Mesothelial cell of epicardium (in vitro differentiated cells): ENCODE measurements around the gene PSENEN. TPM values are rescaled to one million over a fixed set of nuclear protein-coding genes. Genes with fewer than 3 reads are reported as not detected.

Experiments
- DNase-seq, 2 experiments: peaks; one replicate each; pipeline ENCODE4 v3.0.0; 2021; ENCODE audit warnings: low spot score in 2 of 2; ENCODE audit not compliant: unreplicated experiment in 2 of 2
- H3K27ac Mint-ChIP-seq: 2 replicates; pipeline ENCODE4 v1.8.0; 2021; ENCODE audit warnings: mixed read lengths
- H3K27me3 Mint-ChIP-seq: 2 replicates; pipeline ENCODE4 v1.8.0; 2021; ENCODE audit warnings: low read depth, mixed read lengths
- H3K36me3 Mint-ChIP-seq: 2 replicates; pipeline ENCODE4 v1.8.0; 2021; ENCODE audit warnings: mixed read lengths
- H3K4me1 Mint-ChIP-seq: 2 replicates; pipeline ENCODE4 v1.8.0; 2021; ENCODE audit warnings: mixed read lengths
- H3K4me3 Mint-ChIP-seq: 2 replicates; pipeline ENCODE4 v1.8.0; 2021; ENCODE audit warnings: mild to moderate bottlenecking, moderate library complexity, mixed read lengths
- H3K9me3 Mint-ChIP-seq: 2 replicates; pipeline ENCODE4 v1.8.0; 2021; ENCODE audit warnings: mixed read lengths
- CTCF ChIP-seq: fragments of 200-600 bp; sonication (generic); IDR thresholded peaks from one replicate; pipeline ENCODE4 v1.5.0; 2021; ENCODE audit warnings: antibody characterized with exemption; ENCODE audit not compliant: unreplicated experiment
- total RNA-seq: library from RNA; stranded (reverse); gene quantifications from 3 replicates; pipeline ENCODE4 v1.2.1, GENCODE V29; 2021

PSENEN gene
- total RNA-seq, 1 donor from 2014 or later, result 45.2 TPM

- peaks cover 23% of the 10 kb centered on the region for H3K36me3 Mint-ChIP-seq
- H3K4me3 Mint-ChIP-seq, result peak overlapping the region; percentile 49
- peaks cover 11% of the 10 kb centered on the region for H3K4me1 Mint-ChIP-seq
- DNase-seq, result no peak
- no peaks in the 10 kb centered on the region for H3K27me3 Mint-ChIP-seq
- H3K27ac Mint-ChIP-seq, result no peak overlapping the region
- no peaks in the 10 kb centered on the region for H3K9me3 Mint-ChIP-seq
- TF ChIP-seq CTCF, result no peak
Observed at GRCh38 chr19:35739275-35740107, 6.0 kb upstream of the PSENEN start.

DNA sequence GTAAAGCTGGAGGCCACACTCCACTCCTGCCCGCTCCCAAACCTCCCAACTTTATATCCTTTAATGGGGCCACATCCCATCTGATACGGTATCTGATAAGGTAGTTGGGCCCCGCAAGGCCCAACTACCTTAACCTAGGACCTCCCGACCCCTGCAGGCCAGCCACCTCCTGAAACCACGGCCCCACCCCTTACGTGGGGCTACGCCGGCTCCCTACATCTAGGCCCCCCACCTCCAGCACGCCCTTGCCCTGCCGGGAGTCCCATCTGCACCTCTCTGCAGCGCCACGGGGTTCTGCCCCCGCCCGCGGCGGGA is 5.4 kb upstream of the PSENEN start:
- no peaks in the 10 kb centered on the region for H3K27me3 Mint-ChIP-seq
- peak overlapping the region; percentile 85 for H3K4me3 Mint-ChIP-seq
- DNase-seq, result no peak
- no peak for TF ChIP-seq CTCF
- H3K9me3 Mint-ChIP-seq, result no peaks in the 10 kb centered on the region
- H3K4me1 Mint-ChIP-seq, result peaks cover 14% of the 10 kb centered on the region
- H3K27ac Mint-ChIP-seq, result no peak overlapping the region
- peaks cover 17% of the 10 kb centered on the region for H3K36me3 Mint-ChIP-seq

DNA sequence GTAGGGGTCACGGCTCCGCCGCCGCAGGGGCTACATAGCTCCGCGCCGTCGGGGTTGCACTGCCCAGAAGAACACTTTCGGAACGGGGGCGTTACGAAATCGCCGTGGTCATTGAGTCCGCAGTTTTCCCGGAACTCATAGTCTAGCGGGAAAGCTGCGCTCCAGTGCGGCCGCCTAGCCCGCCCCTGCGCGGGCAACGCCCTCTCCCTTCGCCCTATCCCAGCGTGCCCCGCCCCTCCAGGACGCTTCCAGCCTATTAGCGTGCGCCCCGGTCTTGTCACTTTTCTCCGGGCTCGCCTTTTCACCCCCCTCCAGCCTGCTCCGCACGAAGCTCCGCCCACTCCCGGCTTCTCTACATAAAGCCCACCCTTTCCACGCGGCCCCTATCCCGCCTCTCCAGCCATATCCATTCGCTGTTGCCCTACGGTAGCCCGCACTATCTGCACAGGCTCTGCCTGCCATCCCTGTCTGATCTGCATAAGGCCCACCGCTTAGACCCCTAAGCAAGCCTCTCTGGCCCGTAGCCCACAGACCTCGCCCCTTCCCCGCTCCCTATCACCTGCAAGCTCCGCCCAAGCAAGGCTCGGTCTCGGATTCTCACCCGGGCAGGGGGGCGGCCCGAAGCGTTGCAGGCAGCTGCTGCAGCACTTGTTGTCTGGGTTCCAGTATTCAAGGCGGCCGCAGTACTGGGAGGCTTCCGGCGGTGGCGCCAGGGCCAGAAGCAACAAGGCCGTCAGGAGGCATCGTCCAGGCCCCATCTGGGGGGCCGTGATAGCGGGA is 4.8 kb upstream of the PSENEN start:
- DNase-seq, result peak; percentile 98
- peaks cover 17% of the 10 kb centered on the region for H3K36me3 Mint-ChIP-seq
- TF ChIP-seq CTCF, result no peak
- no peaks in the 10 kb centered on the region for H3K9me3 Mint-ChIP-seq
- H3K4me3 Mint-ChIP-seq, result peak overlapping the region; percentile 85
- no peaks in the 10 kb centered on the region for H3K27me3 Mint-ChIP-seq
- H3K4me1 Mint-ChIP-seq, result peaks cover 16% of the 10 kb centered on the region
- peak overlapping the region; percentile 97 for H3K27ac Mint-ChIP-seq

DNA sequence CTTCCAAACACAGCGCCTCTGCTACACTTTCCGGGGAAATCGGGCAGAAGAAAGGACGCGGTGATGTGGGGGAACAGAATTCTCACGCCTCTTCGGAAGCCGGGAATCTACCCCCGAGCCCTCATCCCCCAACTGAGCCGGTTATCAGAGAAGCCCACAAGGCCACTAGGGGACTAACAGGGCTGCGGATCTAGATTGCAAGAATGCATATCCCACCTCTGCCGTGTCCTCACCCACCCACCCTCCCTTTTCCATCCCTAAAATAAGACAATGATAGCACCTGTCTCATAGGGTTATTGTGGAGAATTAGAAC is 4.3 kb upstream of the PSENEN start:
- no peak for DNase-seq
- H3K4me3 Mint-ChIP-seq, result peak overlapping the region; percentile 85
- peak overlapping the region; percentile 97 for H3K27ac Mint-ChIP-seq
- no peaks in the 10 kb centered on the region for H3K27me3 Mint-ChIP-seq
- H3K36me3 Mint-ChIP-seq, result peaks cover 16% of the 10 kb centered on the region
- H3K4me1 Mint-ChIP-seq, result peaks cover 21% of the 10 kb centered on the region
- TF ChIP-seq CTCF, result no peak
- H3K9me3 Mint-ChIP-seq, result no peaks in the 10 kb centered on the region

DNA sequence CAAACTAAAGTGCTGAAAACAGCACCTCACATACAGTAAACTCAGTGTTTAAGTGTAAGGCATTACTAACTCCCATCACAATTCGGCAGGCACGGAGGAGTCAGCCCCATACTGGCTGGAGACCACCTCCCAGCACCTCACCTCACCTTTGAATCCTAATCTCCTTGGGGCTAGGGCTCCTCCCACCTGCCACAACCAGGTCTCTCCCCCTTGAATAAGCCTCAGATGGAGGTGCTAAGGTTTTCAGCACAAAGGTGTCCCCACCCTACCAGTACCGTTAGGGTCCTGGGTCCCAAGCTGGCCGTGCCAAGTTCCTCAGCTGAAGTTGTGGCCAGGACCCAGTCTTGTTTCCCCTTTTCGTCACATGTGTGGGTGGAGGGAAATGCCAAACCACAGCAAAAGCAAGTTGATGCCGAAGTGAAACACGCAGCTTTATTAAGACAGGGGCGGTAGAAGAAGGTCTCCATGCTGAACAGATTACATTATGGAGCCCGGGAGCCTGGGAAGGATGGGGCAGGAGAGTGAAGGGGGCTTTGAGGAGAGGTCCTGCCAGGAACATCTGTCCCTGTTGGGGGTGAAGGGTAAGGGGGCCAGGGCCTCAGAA is 3.2 kb upstream of the PSENEN start, which contains the start of gene IGFLR1:
Gene IGFLR1, minus strand, starts transcription at position 332 of the 604 bp plus-strand sequence. CDS start 1,272 bp downstream, outside the sequence.
- TF ChIP-seq CTCF, result no peak
- peaks cover 11% of the 10 kb centered on the region for H3K36me3 Mint-ChIP-seq
- peak within 1 kb of the TSS; percentile 26 for H3K4me3 Mint-ChIP-seq
- H3K9me3 Mint-ChIP-seq, result no peaks in the 10 kb centered on the region
- peaks cover 26% of the 10 kb centered on the region for H3K4me1 Mint-ChIP-seq
- H3K27ac Mint-ChIP-seq, result peak within 1 kb of the TSS; percentile 43
- H3K27me3 Mint-ChIP-seq, result no peaks in the 10 kb centered on the region
- no peak for DNase-seq
